Caco-2 (cell line): Measurements from ENCODE around the gene DSCAML1. TPM values are rescaled to one million over a fixed set of nuclear protein-coding genes. Genes with fewer than 3 reads are reported as not detected.

Experiments
- BruUV-seq: library from RNA; stranded (reverse); fragments of 400-500 nt; replicated peaks from 2 replicates; lab custom pipeline; 2021; lab: Mats Ljungman, UMichigan
- CTCF ChIA-PET: fragments of 300-600 bp; sonication (Branson Sonifier 250); formaldehyde crosslinking; loops from one replicate; lab custom pipeline; 2022; ENCODE audit warnings: antibody characterized with exemption; lab: Charles Lee
- POLR2A ChIA-PET: fragments of 300-600 bp; sonication (Branson Sonifier 250); formaldehyde crosslinking; loops from one replicate; lab custom pipeline; 2022; ENCODE audit warnings: antibody characterized with exemption; lab: Charles Lee
- DNase-seq, 2 experiments: peaks; one replicate each; pipeline versions ENCODE4 v3.0.0 to v3.0.0-alpha.2; 2020 to 2022
- H3K27me3 ChIP-seq: replicated peaks from 2 replicates; pipeline ENCODE4 v1.6.0; 2011; ENCODE audit warnings: low read length; ENCODE audit not compliant: control insufficient read depth, insufficient read depth
- H3K36me3 ChIP-seq: 2 replicates; pipeline ENCODE4 v1.5.1; 2011; ENCODE audit warnings: low read length; ENCODE audit not compliant: control insufficient read depth, insufficient read depth
- H3K4me1 ChIP-seq: fragments of 250-450 bp; sonication (Bioruptor Pico); 2 replicates; pipeline ENCODE4 v1.5.1; 2020; ENCODE audit warnings: mild to moderate bottlenecking
- H3K4me3 ChIP-seq: 2 replicates; pipeline ENCODE4 v1.5.1; 2011; ENCODE audit warnings: low read depth, mild to moderate bottlenecking, control low read depth, low read length
- H3K9me3 ChIP-seq: fragments of 250-450 bp; sonication (Bioruptor Pico); 2 replicates; pipeline ENCODE4 v1.5.1; 2020; ENCODE audit warnings: mild to moderate bottlenecking, moderate library complexity
- H3K27ac Mint-ChIP-seq: one replicate; pipeline ENCODE4 v1.8.0; 2022; ENCODE audit warnings: mixed read lengths; ENCODE audit not compliant: unreplicated experiment
- H3K27me3 Mint-ChIP-seq: one replicate; pipeline ENCODE4 v1.8.0; 2022; ENCODE audit warnings: mixed read lengths; ENCODE audit not compliant: insufficient read depth, unreplicated experiment
- H3K36me3 Mint-ChIP-seq: one replicate; pipeline ENCODE4 v1.8.0; 2022; ENCODE audit warnings: mild to moderate bottlenecking, mixed read lengths; ENCODE audit not compliant: insufficient read depth, unreplicated experiment
- H3K4me1 Mint-ChIP-seq: one replicate; pipeline ENCODE4 v1.8.0; 2022; ENCODE audit warnings: low read depth, mixed read lengths; ENCODE audit not compliant: unreplicated experiment
- H3K4me3 Mint-ChIP-seq: one replicate; pipeline ENCODE4 v1.8.0; 2022; ENCODE audit warnings: mild to moderate bottlenecking, moderate library complexity, mixed read lengths; ENCODE audit not compliant: unreplicated experiment
- H3K9me3 Mint-ChIP-seq: one replicate; pipeline ENCODE4 v1.8.0; 2022; ENCODE audit warnings: mixed read lengths; ENCODE audit not compliant: unreplicated experiment
- CTCF ChIP-seq, 2 experiments: fragments of 200-600 bp in 1 of 2; IDR thresholded peaks; 1 replicate in 1 of 2; 2 replicates in 1 of 2; pipeline versions ENCODE4 v1.5.1 to v1.8.0; 2011 to 2022; ENCODE audit warnings: antibody characterized with exemption in 1 of 2, control low read depth in 1 of 2, inconsistent platforms in 1 of 2, low read depth in 1 of 2, low read length in 1 of 2, mild to moderate bottlenecking in 1 of 2, moderate library complexity in 1 of 2; ENCODE audit not compliant: insufficient read depth in 1 of 2, severe bottlenecking in 1 of 2, unreplicated experiment in 1 of 2
- intact Hi-C: fragments of 100-400 bp; cut with micrococcal nuclease; formaldehyde crosslinking; loops from one replicate; pipeline ENCODE4 v1.10.0; 2022; ENCODE audit not compliant: unreplicated experiment
- total RNA-seq: library from RNA; stranded (reverse); gene quantifications from 2 replicates; pipeline ENCODE4 v1.2.3, GENCODE V29; 2022

DSCAML1 gene
- total RNA-seq, 1 experiment from 2014 or later: not detected

- Histone ChIP-seq H3K27me3 (no peaks in the 10 kb centered on the region), H3K9me3 (no peaks in the 10 kb centered on the region), H3K4me3 (no peak overlapping the region), H3K4me1 (peaks cover 18% of the 10 kb centered on the region), H3K36me3 (no peaks in the 10 kb centered on the region)
- peaks cover 1% of the 10 kb centered on the region for H3K27me3 Mint-ChIP-seq
- ChIA-PET POLR2A (no interaction called here), CTCF (interaction anchor here (0.6 to 0.9 kb wide), 2 partner anchors 95 to 294 kb away, joined by 3 to 4 read pairs; no protein-coding TSS in a partner anchor)
- no peak overlapping the region for H3K4me3 Mint-ChIP-seq
- no TSS peak for BruUV-seq
- no peak overlapping the region for H3K27ac Mint-ChIP-seq
- DNase-seq: no peak
- H3K9me3 Mint-ChIP-seq: no peaks in the 10 kb centered on the region
- H3K36me3 Mint-ChIP-seq: no peaks in the 10 kb centered on the region
- intact Hi-C loops: no loop called here
- peaks cover 13% of the 10 kb centered on the region for H3K4me1 Mint-ChIP-seq
- no peak for TF ChIP-seq CTCF (IDR thresholded peaks at IDR 0.05; ENCODE audit: insufficient read depth in 1 of 2, low read depth in 1 of 2, low read length in 1 of 2, severe bottlenecking in 1 of 2, unreplicated experiment in 1 of 2)
These were observed 275.0 kb downstream of the DSCAML1 start for GRCh38 chr11:117521974-117522373.

GRCh38 chr11:117520966-117521365 is 276.1 kb downstream of the DSCAML1 start:
- Histone ChIP-seq H3K36me3 (no peaks in the 10 kb centered on the region), H3K9me3 (no peaks in the 10 kb centered on the region), H3K27me3 (no peaks in the 10 kb centered on the region), H3K4me1 (peaks cover 18% of the 10 kb centered on the region), H3K4me3 (no peak overlapping the region)
- Mint-ChIP-seq H3K4me1 (peaks cover 13% of the 10 kb centered on the region), H3K4me3 (no peak overlapping the region), H3K36me3 (no peaks in the 10 kb centered on the region), H3K27ac (no peak overlapping the region), H3K9me3 (no peaks in the 10 kb centered on the region), H3K27me3 (no peaks in the 10 kb centered on the region)
- intact Hi-C loops: no loop called here
- ChIA-PET POLR2A (no interaction called here), CTCF (no interaction called here)
- TF ChIP-seq CTCF (IDR thresholded peaks at IDR 0.05; ENCODE audit: insufficient read depth in 1 of 2, low read depth in 1 of 2, low read length in 1 of 2, severe bottlenecking in 1 of 2, unreplicated experiment in 1 of 2): no peak
- BruUV-seq: no TSS peak
- DNase-seq: no peak

GRCh38 chr11:117520201-117520600 is 276.8 kb downstream of the DSCAML1 start:
- ChIA-PET POLR2A (no interaction called here), CTCF (no interaction called here)
- H3K27me3 Mint-ChIP-seq: no peaks in the 10 kb centered on the region
- BruUV-seq: no TSS peak
- H3K36me3 Mint-ChIP-seq: no peaks in the 10 kb centered on the region
- H3K4me1 Mint-ChIP-seq: peaks cover 13% of the 10 kb centered on the region
- no peak overlapping the region for H3K4me3 ChIP-seq
- no peaks in the 10 kb centered on the region for H3K36me3 ChIP-seq
- no peak overlapping the region for H3K4me3 Mint-ChIP-seq
- intact Hi-C loops: no loop called here
- no peaks in the 10 kb centered on the region for H3K9me3 ChIP-seq
- H3K4me1 ChIP-seq: peaks cover 18% of the 10 kb centered on the region
- TF ChIP-seq CTCF (IDR thresholded peaks at IDR 0.05; ENCODE audit: insufficient read depth in 1 of 2, low read depth in 1 of 2, low read length in 1 of 2, severe bottlenecking in 1 of 2, unreplicated experiment in 1 of 2): no peak
- no peak for DNase-seq
- no peaks in the 10 kb centered on the region for H3K27me3 ChIP-seq
- no peaks in the 10 kb centered on the region for H3K9me3 Mint-ChIP-seq
- no peak overlapping the region for H3K27ac Mint-ChIP-seq
